Neural cell (in vitro differentiated cells): ENCODE results near the gene ABHD14A. TPM values are rescaled to one million over a fixed set of nuclear protein-coding genes. Genes with fewer than 3 reads are reported as not detected.

ENCODE experiments used
- H2AFZ ChIP-seq: fragments of 200-600, 300-800 bp; sonication (generic), shearing (Covaris generic); 2 replicates; pipeline ENCODE4 v1.6.0; 2014; ENCODE audit warnings: low read depth, mild to moderate bottlenecking, antibody characterized with exemption, low read length, moderate library complexity
- H3F3A ChIP-seq: fragments of 200-600 bp; shearing (Covaris generic); 2 replicates; pipeline ENCODE4 v1.6.1; 2016; ENCODE audit warnings: mild to moderate bottlenecking, moderate library complexity, mixed read lengths, antibody characterized with exemption, low read length; ENCODE audit not compliant: insufficient read depth, poor library complexity, severe bottlenecking
- H3K27ac ChIP-seq: fragments of 200-600, 300-800 bp; sonication (generic), shearing (Covaris generic); 2 replicates; pipeline ENCODE4 v1.5.1; 2014; ENCODE audit warnings: mild to moderate bottlenecking, low read length, moderate library complexity
- H3K27me3 ChIP-seq: fragments of 300-800, 200-600 bp; sonication (generic), shearing (Covaris generic); 2 replicates; pipeline ENCODE4 v1.6.0; 2014; ENCODE audit warnings: mild to moderate bottlenecking, low read depth, low read length, moderate library complexity; ENCODE audit not compliant: insufficient read depth
- H3K36me3 ChIP-seq: fragments of 300-800, 200-600 bp; sonication (generic), shearing (Covaris generic); 2 replicates; pipeline ENCODE4 v1.5.1; 2014; ENCODE audit warnings: mild to moderate bottlenecking, antibody characterized with exemption, low read length, moderate library complexity; ENCODE audit not compliant: insufficient read depth
- H3K4me2 ChIP-seq: fragments of 300-800, 200-600 bp; sonication (generic), shearing (Covaris generic); 2 replicates; pipeline ENCODE4 v1.6.0; 2014; ENCODE audit warnings: mild to moderate bottlenecking, low read length
- H3K4me3 ChIP-seq: fragments of 300-800, 200-600 bp; sonication (generic), shearing (Covaris generic); 2 replicates; pipeline ENCODE4 v1.5.1; 2014; ENCODE audit warnings: mild to moderate bottlenecking, low read length, moderate library complexity
- H3K79me2 ChIP-seq: fragments of 200-600 bp; shearing (Covaris generic); replicated peaks from 2 replicates; pipeline ENCODE4 v1.6.0; 2014; ENCODE audit warnings: mild to moderate bottlenecking, low read length, moderate library complexity; ENCODE audit not compliant: insufficient read depth
- H3K9ac ChIP-seq: fragments of 300-800, 200-600 bp; sonication (generic), shearing (Covaris generic); 2 replicates; pipeline ENCODE4 v1.6.1; 2016; ENCODE audit warnings: mild to moderate bottlenecking, low read length, mixed read lengths
- H3K9me2 ChIP-seq: fragments of 200-600 bp; shearing (Covaris generic); 2 replicates; pipeline ENCODE4 v1.6.1; 2016; ENCODE audit warnings: mild to moderate bottlenecking, low read length, mixed read lengths; ENCODE audit not compliant: insufficient read depth
- H3K9me3 ChIP-seq: fragments of 200-600, 300-800 bp; sonication (generic), shearing (Covaris generic); 2 replicates; pipeline ENCODE4 v1.6.1; 2016; ENCODE audit warnings: mild to moderate bottlenecking, mixed run types, low read length, moderate library complexity, mixed read lengths
- H4K20me1 ChIP-seq: fragments of 200-600 bp; shearing (Covaris generic); 2 replicates; pipeline ENCODE4 v1.6.1; 2016; ENCODE audit warnings: mild to moderate bottlenecking, mixed run types; ENCODE audit not compliant: insufficient read depth
- CTCF ChIP-seq: fragments of 450-650 bp; IDR thresholded peaks from 2 replicates; pipeline ENCODE4 v1.5.1; 2014; ENCODE audit warnings: antibody characterized with exemption, mild to moderate bottlenecking, moderate library complexity; ENCODE audit not compliant: poor library complexity, severe bottlenecking
- EZH2 ChIP-seq: fragments of 200-600, 300-800 bp; shearing (Covaris generic), sonication (generic); IDR thresholded peaks from 2 replicates; pipeline ENCODE4 v1.6.1; 2014; ENCODE audit warnings: antibody characterized with exemption, low read length, borderline replicate concordance, mild to moderate bottlenecking; ENCODE audit not compliant: insufficient read depth, poor library complexity, severe bottlenecking
- POLR2AphosphoS5 ChIP-seq: IDR thresholded peaks from 2 replicates; pipeline ENCODE4 v1.6.1; 2012
- RAD21 ChIP-seq: fragments of 450-650 bp; conservative IDR thresholded peaks from 2 replicates; pipeline ENCODE4 v1.6.1; 2014; ENCODE audit warnings: antibody characterized with exemption, mild to moderate bottlenecking, moderate library complexity
- REST ChIP-seq: IDR thresholded peaks from 2 replicates; pipeline ENCODE4 v1.6.1; 2012; ENCODE audit warnings: borderline replicate concordance
- SMC3 ChIP-seq: fragments of 450-650 bp; conservative IDR thresholded peaks from 2 replicates; pipeline ENCODE4 v1.6.1; 2014; ENCODE audit warnings: antibody characterized with exemption, mild to moderate bottlenecking, moderate library complexity; ENCODE audit not compliant: poor library complexity
- TAF1 ChIP-seq: IDR thresholded peaks from 2 replicates; pipeline ENCODE4 v1.6.1; 2012; ENCODE audit warnings: low read depth
- polyA plus RNA-seq: library from polyadenylated mRNA; depleted of rRNA; stranded (reverse); fragments of >200 nt; gene quantifications from 2 replicates; pipeline ENCODE4 v1.2.3, GENCODE V29; 2014

ABHD14A gene
- polyA plus RNA-seq, 1 donor from 2014 or later = 57.8 TPM

DNA sequence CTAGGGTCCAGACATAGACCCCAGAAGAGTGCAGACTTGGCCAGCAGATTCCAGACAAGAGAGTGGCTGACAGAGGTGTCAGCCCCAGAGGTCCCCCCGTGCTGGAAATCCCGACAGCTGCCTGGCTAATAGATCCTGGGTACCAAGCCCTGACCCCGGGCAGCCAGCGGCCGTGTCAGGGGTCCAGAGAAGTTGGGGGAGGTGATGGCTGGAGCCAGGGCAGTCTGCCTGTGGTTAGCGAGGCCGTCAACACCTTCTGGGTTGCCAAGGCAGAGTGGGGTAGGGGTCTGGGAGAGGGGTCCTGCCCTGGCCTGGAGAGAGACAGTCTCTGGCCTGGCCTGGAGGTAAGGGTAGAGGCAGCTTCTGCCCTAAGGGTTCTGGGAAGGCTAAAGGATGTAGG, 45.9 kb downstream of the ABHD14A start:
- Histone ChIP-seq H3K9ac (no peak overlapping the region), H3K27ac (no peak overlapping the region), H3K36me3 (no peaks in the 10 kb centered on the region), H3K27me3 (no peaks in the 10 kb centered on the region), H3K4me2 (no peak overlapping the region), H3F3A (no peaks in the 10 kb centered on the region), H3K79me2 (no peaks in the 10 kb centered on the region), H3K9me2 (no peaks in the 10 kb centered on the region), H2AFZ (no peak overlapping the region), H4K20me1 (no peaks in the 10 kb centered on the region), H3K9me3 (no peaks in the 10 kb centered on the region), H3K4me3 (no peak overlapping the region)
- TF ChIP-seq RAD21 (no peak), REST (no peak), POLR2AphosphoS5 (no peak), TAF1 (no peak)

DNA sequence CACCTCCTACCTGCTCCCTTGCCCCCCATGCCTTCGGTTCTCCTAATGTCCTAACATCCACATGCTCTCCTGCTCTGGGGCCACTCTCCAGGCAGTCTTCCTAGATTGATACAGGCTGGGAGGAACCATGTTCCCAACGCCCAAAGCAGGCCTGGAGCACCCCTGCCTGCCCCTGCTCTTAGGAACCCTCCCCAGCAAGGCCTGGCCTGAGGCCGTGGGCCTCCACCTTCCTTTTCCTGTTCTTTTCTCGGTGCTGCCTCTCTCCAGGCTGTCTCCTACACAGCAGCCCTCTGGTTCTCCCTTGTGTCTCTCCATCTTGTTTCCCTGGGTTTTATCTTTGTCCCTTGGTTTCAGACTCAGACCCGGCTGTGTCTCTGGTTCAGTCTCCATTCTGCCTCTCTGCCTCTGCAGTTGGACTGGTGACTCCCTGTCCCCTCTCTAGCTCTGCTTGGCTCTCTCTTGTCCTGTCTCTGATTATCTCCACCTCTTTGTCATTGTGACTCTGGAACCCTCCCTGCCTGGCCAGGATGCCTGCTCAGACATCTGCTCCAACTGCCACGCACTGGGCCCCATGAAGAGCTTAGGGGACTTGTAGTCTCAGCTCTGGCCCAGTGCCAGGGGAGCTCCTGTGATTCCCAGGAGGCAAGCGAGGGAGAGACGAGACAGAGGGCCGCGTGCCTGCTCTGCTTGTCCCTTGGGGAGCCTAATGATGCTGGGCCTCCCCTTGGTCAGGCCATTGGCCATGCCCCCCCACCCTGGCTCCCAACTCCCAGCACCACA, 46.8 kb downstream of the ABHD14A start:
- H3K9me2 ChIP-seq = no peaks in the 10 kb centered on the region
- H2AFZ ChIP-seq = no peak overlapping the region
- H4K20me1 ChIP-seq = no peaks in the 10 kb centered on the region
- no peaks in the 10 kb centered on the region for H3K36me3 ChIP-seq
- no peak overlapping the region for H3K9ac ChIP-seq
- H3K79me2 ChIP-seq = no peaks in the 10 kb centered on the region
- no peak overlapping the region for H3K27ac ChIP-seq
- H3K4me2 ChIP-seq = no peak overlapping the region
- no peaks in the 10 kb centered on the region for H3K9me3 ChIP-seq
- TF ChIP-seq EZH2 = no peak
- no peaks in the 10 kb centered on the region for H3F3A ChIP-seq
- H3K27me3 ChIP-seq = no peaks in the 10 kb centered on the region
- no peak overlapping the region for H3K4me3 ChIP-seq

- Histone ChIP-seq H3K4me2 (no peak overlapping the region), H2AFZ (no peak overlapping the region), H3K79me2 (no peaks in the 10 kb centered on the region), H3K9me3 (no peaks in the 10 kb centered on the region), H3K27ac (no peak overlapping the region), H4K20me1 (no peaks in the 10 kb centered on the region), H3K9me2 (no peaks in the 10 kb centered on the region), H3K36me3 (no peaks in the 10 kb centered on the region), H3K27me3 (no peaks in the 10 kb centered on the region), H3K9ac (no peak overlapping the region), H3K4me3 (no peak overlapping the region), H3F3A (no peaks in the 10 kb centered on the region)
- TF ChIP-seq CTCF = no peak
- no peak for TF ChIP-seq SMC3
- TF ChIP-seq EZH2 = no peak
- no peak for TF ChIP-seq TAF1
Observed at GRCh38 chr3:52022323-52023100, 47.6 kb downstream of the ABHD14A start.
